ENCODE data around the gene ELMO1. TPM values are rescaled to one million over a fixed set of nuclear protein-coding genes. Genes with fewer than 3 reads are reported as not detected.

The ELMO1 gene
- total and polyA plus RNA-seq, 10 of the 15 experiments (the other 5 are each of a cell fraction or from before 2014, with no cell fraction given): 22.6 to 85.9 (median 56.6) TPM

GRCh38 chr7:36962367-36962766, 486.3 kb downstream of the ELMO1 start:
- CTCF ChIA-PET: interaction anchor here (0.8 to 2.7 kb wide), 8 partner anchors 9 to 474 kb away, joined by 3 to 22 read pairs (median 4); no protein-coding TSS in a partner anchor
- no peak for FAIRE-seq
- H3K27me3 ChIP-seq (replicated peaks in 1 of 2; ENCODE audit: control insufficient read depth in 2 of 2, insufficient read depth in 2 of 2, low read length in 1 of 2): no peaks in the 10 kb centered on the region

More at GRCh38 chr7:36962367-36962766, 486.3 kb downstream of the ELMO1 start:
- Histone ChIP-seq H3K9ac (ENCODE audit: control insufficient read depth, insufficient read depth, low read length) (no peak overlapping the region), H3K27ac (ENCODE audit: control insufficient read depth, insufficient read depth) (no peak overlapping the region), H3K36me3 (ENCODE audit: control insufficient read depth in 2 of 2, insufficient read depth in 2 of 2, low read length in 1 of 2) (no peaks in the 10 kb centered on the region), H3K4me2 (ENCODE audit: control insufficient read depth, insufficient read depth) (0 out of 2 replicates have a peak overlapping the region, but pooled peaks have one; percentile 10), H3K79me2 (ENCODE audit: control insufficient read depth, insufficient read depth, low read length) (no peaks in the 10 kb centered on the region), H3K9me3 (replicated peaks; ENCODE audit: control insufficient read depth, insufficient read depth, low read length) (no peaks in the 10 kb centered on the region; the same call in 2 of the 3 replicates), H3K4me3 (no peak overlapping the region), H4K20me1 (ENCODE audit: control insufficient read depth, insufficient read depth) (no peaks in the 10 kb centered on the region), H2AFZ (ENCODE audit: control insufficient read depth, low read depth, low read length) (no peak overlapping the region), H3K4me1 (ENCODE audit: control insufficient read depth, insufficient read depth, low read length) (peaks cover 25% of the 10 kb centered on the region)
- SMC1A ChIA-PET (ENCODE audit: uncharacterized antibody, unreplicated experiment): interaction anchor here (1.4 to 6.9 kb wide), 6 partner anchors 10 to 219 kb away, joined by 3 to 92 read pairs (median 11); no protein-coding TSS in a partner anchor
- TF ChIP-seq POLR2AphosphoS2 (IDR thresholded peaks at IDR 0.05; ENCODE audit: low read depth, low read length) (no peak), RCOR1 (conservative IDR thresholded peaks at IDR 0.05; ENCODE audit: low read depth, low read length) (no peak), RELA (IDR thresholded peaks at IDR 0.05; ENCODE audit: borderline replicate concordance, partially characterized antibody) (no peak), BACH1 (IDR thresholded peaks at IDR 0.05; ENCODE audit: borderline replicate concordance) (no peak), ZNF217 (IDR thresholded peaks at IDR 0.05) (no peak), CREM (IDR thresholded peaks at IDR 0.05; ENCODE audit: low read depth) (no peak), HDGF (IDR thresholded peaks at IDR 0.05) (no peak), BHLHE40 (IDR thresholded peaks at IDR 0.05; ENCODE audit: borderline replicate concordance in 1 of 2, low read depth in 2 of 2, low read length in 1 of 2) (no peak), TAF1 (IDR thresholded peaks at IDR 0.05; ENCODE audit: borderline replicate concordance, low read depth, low read length) (no peak), NBN (IDR thresholded peaks at IDR 0.05) (no peak)
- TF ChIP-seq, protein P1, sequence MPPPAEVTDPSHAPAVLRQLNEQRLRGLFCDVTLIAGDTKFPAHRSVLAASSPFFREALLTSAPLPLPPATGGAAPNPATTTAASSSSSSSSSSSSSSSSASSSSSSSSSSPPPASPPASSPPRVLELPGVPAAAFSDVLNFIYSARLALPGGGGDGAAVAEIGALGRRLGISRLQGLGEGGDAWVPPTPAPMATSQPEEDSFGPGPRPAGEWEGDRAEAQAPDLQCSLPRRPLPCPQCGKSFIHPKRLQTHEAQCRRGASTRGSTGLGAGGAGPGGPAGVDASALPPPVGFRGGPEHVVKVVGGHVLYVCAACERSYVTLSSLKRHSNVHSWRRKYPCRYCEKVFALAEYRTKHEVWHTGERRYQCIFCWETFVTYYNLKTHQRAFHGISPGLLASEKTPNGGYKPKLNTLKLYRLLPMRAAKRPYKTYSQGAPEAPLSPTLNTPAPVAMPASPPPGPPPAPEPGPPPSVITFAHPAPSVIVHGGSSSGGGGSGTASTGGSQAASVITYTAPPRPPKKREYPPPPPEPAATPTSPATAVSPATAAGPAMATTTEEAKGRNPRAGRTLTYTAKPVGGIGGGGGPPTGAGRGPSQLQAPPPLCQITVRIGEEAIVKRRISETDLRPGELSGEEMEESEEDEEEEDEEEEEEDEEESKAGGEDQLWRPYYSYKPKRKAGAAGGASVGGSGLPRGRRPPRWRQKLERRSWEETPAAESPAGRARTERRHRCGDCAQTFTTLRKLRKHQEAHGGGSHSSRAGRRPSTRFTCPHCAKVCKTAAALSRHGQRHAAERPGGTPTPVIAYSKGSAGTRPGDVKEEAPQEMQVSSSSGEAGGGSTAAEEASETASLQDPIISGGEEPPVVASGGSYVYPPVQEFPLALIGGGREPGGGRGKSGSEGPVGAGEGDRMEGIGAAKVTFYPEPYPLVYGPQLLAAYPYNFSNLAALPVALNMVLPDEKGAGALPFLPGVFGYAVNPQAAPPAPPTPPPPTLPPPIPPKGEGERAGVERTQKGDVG (CRISPR knock-in tag; IDR thresholded peaks at IDR 0.05): no peak
- TF ChIP-seq, protein P2, sequence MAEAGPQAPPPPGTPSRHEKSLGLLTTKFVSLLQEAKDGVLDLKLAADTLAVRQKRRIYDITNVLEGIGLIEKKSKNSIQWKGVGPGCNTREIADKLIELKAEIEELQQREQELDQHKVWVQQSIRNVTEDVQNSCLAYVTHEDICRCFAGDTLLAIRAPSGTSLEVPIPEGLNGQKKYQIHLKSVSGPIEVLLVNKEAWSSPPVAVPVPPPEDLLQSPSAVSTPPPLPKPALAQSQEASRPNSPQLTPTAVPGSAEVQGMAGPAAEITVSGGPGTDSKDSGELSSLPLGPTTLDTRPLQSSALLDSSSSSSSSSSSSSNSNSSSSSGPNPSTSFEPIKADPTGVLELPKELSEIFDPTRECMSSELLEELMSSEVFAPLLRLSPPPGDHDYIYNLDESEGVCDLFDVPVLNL (IDR thresholded peaks at IDR 0.05; ENCODE audit: low read depth, low read length): no peak
- no TSS peak for BruUV-seq (replicated peaks)
- POLR2A ChIA-PET: interaction anchor here (0.6 kb wide), 1 partner anchor 9 kb away, joined by 3 read pairs; no protein-coding TSS in a partner anchor
- intact Hi-C loops (cut with micrococcal nuclease; ENCODE audit: unreplicated experiment): no loop called here
- RAD21 ChIA-PET (ENCODE audit: unreplicated experiment): interaction anchor here (0.8 to 3.2 kb wide), 5 partner anchors 9 to 220 kb away, joined by 3 to 22 read pairs (median 4); no protein-coding TSS in a partner anchor
- WGBS (ENCODE audit: insufficient coverage, insufficient replicate concordance, low lambda C conversion rate, missing lambda C conversion rate): 93% methylated on average over 3 of the region's 3 CpGs
- ATAC-seq: no peak
- in situ Hi-C loops (cut with MboI): no loop called here
- no peak for DNase-seq (ENCODE audit: low read depth, low spot score)

Data from GM12878 (cell line).